HepG2 (cell line): ENCODE results near the gene PTPN12. TPM values are rescaled to one million over a fixed set of nuclear protein-coding genes. Genes with fewer than 3 reads are reported as not detected.
"Not testable (repeated sequence)": the region's sequence is repeated elsewhere in the genome, so short reads cannot be mapped to it uniquely, and the experiment has no call there.

Experiments
- ATAC-seq: fragments of 200-7000 bp; cut with Tn5 transposase; 3 replicates; pipeline ENCODE4 v1.9.1; 2020; ENCODE audit warnings: mild to moderate bottlenecking, moderate library complexity
- BruUV-seq: library from RNA; stranded (reverse); fragments of 400-500 nt; replicated peaks from 2 replicates; lab custom pipeline; 2021; lab: Mats Ljungman, UMichigan
- CTCF ChIA-PET: fragments of 300-600 bp; formaldehyde crosslinking; extraction: SDS; loops from one replicate; lab custom pipeline; 2021; ENCODE audit warnings: low total read pairs, inconsistent platforms, low intra/inter-chr PET ratio; lab: Yijun Ruan, JAX
- POLR2A ChIA-PET: fragments of 350-600 bp; sonication (Branson Sonifier 250); formaldehyde crosslinking; loops from one replicate; lab custom pipeline; 2020; ENCODE audit warnings: antibody characterized with exemption, inconsistent platforms; lab: Yijun Ruan, JAX
- DNase-seq: peaks from one replicate; pipeline ENCODE4 v3.0.0-alpha.2; 2015; ENCODE audit warnings: low spot score
- FAIRE-seq: peaks from 3 replicates; lab custom pipeline; 2011; peaks lifted over from hg19 to GRCh38; lab: Jason Lieb, UNC
- H2AFZ ChIP-seq: one replicate; pipeline ENCODE4 v1.6.1; 2011; ENCODE audit warnings: low read length, inconsistent platforms
- H3K27ac ChIP-seq: fragments of 300-600 bp; 3 replicates; pipeline ENCODE4 v1.8.0; 2011; ENCODE audit warnings: mixed run types, mild to moderate bottlenecking, mixed read lengths, low read length, inconsistent platforms; ENCODE audit not compliant: insufficient read depth; ENCODE audit errors: extremely low read length
- H3K27me3 ChIP-seq, 2 experiments: fragments of 200-600 bp in 1 of 2; 2 replicates in 1 of 2; 3 replicates in 1 of 2; pipeline versions ENCODE4 v1.6.0 to v1.8.0; 2011; ENCODE audit warnings: low read length in 2 of 2, mild to moderate bottlenecking in 2 of 2, moderate library complexity in 2 of 2, inconsistent platforms in 1 of 2; ENCODE audit not compliant: insufficient read depth in 2 of 2, control insufficient read depth in 1 of 2
- H3K36me3 ChIP-seq, 2 experiments: fragments of 200-600 bp in 1 of 2; replicated peaks in 1 of 2; 2 replicates in 1 of 2; 3 replicates in 1 of 2; pipeline versions ENCODE4 v1.5.1 to v1.8.0; 2011; ENCODE audit warnings: low read length in 2 of 2, inconsistent platforms in 1 of 2; ENCODE audit not compliant: insufficient read depth in 2 of 2, control insufficient read depth in 1 of 2
- H3K4me1 ChIP-seq: 2 replicates; pipeline ENCODE4 v1.5.1; 2012; ENCODE audit warnings: low read length, inconsistent platforms; ENCODE audit not compliant: insufficient read depth
- H3K4me2 ChIP-seq: 2 replicates; pipeline ENCODE4 v1.6.0; 2011; ENCODE audit warnings: low read depth, low read length, inconsistent platforms
- H3K4me3 ChIP-seq, 3 experiments: fragments of 200-600 bp in 1 of 3; sonication (generic), shearing (Covaris generic) in 1 of 3; replicated peaks in 1 of 3; 2 replicates each; pipeline ENCODE4 v1.5.1; 2011 to 2016; ENCODE audit warnings: low read length in 3 of 3, inconsistent platforms in 2 of 3, low read depth in 2 of 3, mild to moderate bottlenecking in 2 of 3, control low read depth in 1 of 3, mixed read lengths in 1 of 3; ENCODE audit not compliant: insufficient read depth in 1 of 3
- H3K79me2 ChIP-seq: one replicate; pipeline ENCODE4 v1.6.1; 2011; ENCODE audit warnings: low read length, inconsistent platforms; ENCODE audit not compliant: insufficient read depth
- H3K9ac ChIP-seq: 2 replicates; pipeline ENCODE4 v1.6.0; 2011; ENCODE audit warnings: mild to moderate bottlenecking, low read depth, low read length, inconsistent platforms; ENCODE audit not compliant: insufficient read depth
- H3K9me3 ChIP-seq: 2 replicates; pipeline ENCODE4 v1.5.1; 2012; ENCODE audit warnings: mild to moderate bottlenecking, low read length
- H4K20me1 ChIP-seq: 2 replicates; pipeline ENCODE4 v1.6.0; 2011; ENCODE audit warnings: inconsistent platforms, mild to moderate bottlenecking, low read length, moderate library complexity; ENCODE audit not compliant: insufficient read depth
- ETV6 ChIP-seq: sonication (generic); formaldehyde crosslinking; conservative IDR thresholded peaks from 2 replicates; pipeline ENCODE4 v1.4.0; 2020; ENCODE audit warnings: missing genetic modification reagents
- EZH2 ChIP-seq: conservative IDR thresholded peaks from 2 replicates; pipeline ENCODE4 v1.6.1; 2012; ENCODE audit warnings: mild to moderate bottlenecking, low read depth, low read length, moderate library complexity
- FOXP1 ChIP-seq, 2 experiments: fragments of 450-650 bp in 1 of 2; IDR thresholded peaks; 2 replicates each; pipeline ENCODE4 v1.6.1; 2017 to 2018; ENCODE audit warnings: antibody characterized with exemption in 1 of 2
- MIER3 ChIP-seq: IDR thresholded peaks from 2 replicates; pipeline ENCODE4 v1.6.1; 2016; ENCODE audit warnings: missing compliant biosample characterization, borderline replicate concordance
- TRIM24 ChIP-seq: sonication (generic); formaldehyde crosslinking; IDR thresholded peaks from 2 replicates; pipeline ENCODE4 v1.8.0; 2022; ENCODE audit warnings: mild to moderate bottlenecking, missing genetic modification reagents
- ZNF180 ChIP-seq: sonication (generic); formaldehyde crosslinking; IDR thresholded peaks from 2 replicates; pipeline ENCODE4 v1.4.0; 2020; ENCODE audit warnings: low read depth, missing genetic modification reagents, borderline replicate concordance
- ZNF230 ChIP-seq: sonication (generic); formaldehyde crosslinking; IDR thresholded peaks from 2 replicates; pipeline ENCODE4 v1.4.0; 2020; ENCODE audit warnings: mild to moderate bottlenecking, missing genetic modification reagents
- ZNF317 ChIP-seq: sonication (generic); formaldehyde crosslinking; IDR thresholded peaks from 2 replicates; pipeline ENCODE4 v1.5.0; 2020; ENCODE audit warnings: mild to moderate bottlenecking, missing genetic modification reagents
- ZNF382 ChIP-seq: sonication (generic); formaldehyde crosslinking; IDR thresholded peaks from 2 replicates; pipeline ENCODE4 v1.5.0; 2020; ENCODE audit warnings: missing genetic modification reagents, mild to moderate bottlenecking, borderline replicate concordance
- ZNF446 ChIP-seq: sonication (generic); formaldehyde crosslinking; IDR thresholded peaks from 2 replicates; pipeline ENCODE4 v1.5.0; 2020; ENCODE audit warnings: mild to moderate bottlenecking, missing genetic modification reagents
- ZNF556 ChIP-seq: sonication (generic); formaldehyde crosslinking; IDR thresholded peaks from 2 replicates; pipeline ENCODE4 v1.4.0; 2020; ENCODE audit warnings: mild to moderate bottlenecking, missing genetic modification reagents, borderline replicate concordance
- ZNF678 ChIP-seq: sonication (generic); formaldehyde crosslinking; IDR thresholded peaks from 2 replicates; pipeline ENCODE4 v1.4.0; 2020; ENCODE audit warnings: mild to moderate bottlenecking, missing genetic modification reagents
- ZNF766 ChIP-seq: sonication (generic); formaldehyde crosslinking; IDR thresholded peaks from 2 replicates; pipeline ENCODE4 v1.5.0; 2020; ENCODE audit warnings: missing genetic modification reagents, borderline replicate concordance
- WGBS: methylation state at CpG from one replicate; pipeline ENCODE4 v1.1.6; 2017; ENCODE audit warnings: low lambda C conversion rate; 5-methylcytosine and 5-hydroxymethylcytosine counted together
- in situ Hi-C: cut with HindIII; loops from 2 replicates; pipeline ENCODE4 v1.10.0; 2017; ENCODE audit warnings: low pct_unique_long_range_greater_than_20kb; ENCODE audit not compliant: extremely low pct_ligation_motif_present
- intact Hi-C: fragments of 100-400 bp; cut with micrococcal nuclease; formaldehyde crosslinking; loops from one replicate; pipeline ENCODE4 v1.10.0; 2022; ENCODE audit not compliant: unreplicated experiment
- polyA plus RNA-seq, 8 experiments: library from polyadenylated mRNA; depleted of rRNA in 3 of 8; stranded (reverse) in 7 of 8; unstranded in 1 of 8; fragments of >200 nt; fragmentation: Illumina TruSeq in 4 of 8; extraction: Trizol in 4 of 8; gene quantifications; 2 replicates each; pipeline versions ENCODE4 v1.2.1 to v1.2.3, GENCODE V29; 2011 to 2016; ENCODE audit warnings: low read depth in 4 of 8, missing spikeins in 1 of 8, mixed read lengths in 1 of 8; ENCODE audit not compliant: insufficient read depth in 1 of 8
- total RNA-seq, 5 experiments: library from RNA; depleted of rRNA; stranded (reverse); fragments of >200 nt; fragmentation: Illumina TruSeq; extraction: Trizol; gene quantifications; 2 replicates each; pipeline ENCODE4 v1.2.3, GENCODE V29; 2016; ENCODE audit warnings: low read depth in 1 of 5
- TF ChIP-seq, protein P1 (sequence below): sonication (generic); formaldehyde crosslinking; IDR thresholded peaks from 2 replicates; pipeline ENCODE4 v1.5.1; 2020; ENCODE audit warnings: missing genetic modification reagents, mild to moderate bottlenecking, borderline replicate concordance
- TF ChIP-seq, protein P2 (sequence below), 2 experiments: sonication (generic) in 1 of 2; formaldehyde crosslinking in 1 of 2; IDR thresholded peaks; 2 replicates each; pipeline versions ENCODE4 v1.4.0 to v1.6.1; 2018 to 2020; ENCODE audit warnings: missing genetic modification reagents in 2 of 2, borderline replicate concordance in 1 of 2, low read depth in 1 of 2, mild to moderate bottlenecking in 1 of 2, missing biosample characterization in 1 of 2
- TF ChIP-seq, protein P3 (sequence below): sonication (generic); formaldehyde crosslinking; IDR thresholded peaks from 2 replicates; pipeline ENCODE4 v1.4.0; 2020; ENCODE audit warnings: missing genetic modification reagents

The PTPN12 gene
- total and polyA plus RNA-seq, 2 of the 13 experiments (the other 11 are each of a cell fraction or from before 2014, with no cell fraction given): 22.9 to 56.8 TPM

DNA sequence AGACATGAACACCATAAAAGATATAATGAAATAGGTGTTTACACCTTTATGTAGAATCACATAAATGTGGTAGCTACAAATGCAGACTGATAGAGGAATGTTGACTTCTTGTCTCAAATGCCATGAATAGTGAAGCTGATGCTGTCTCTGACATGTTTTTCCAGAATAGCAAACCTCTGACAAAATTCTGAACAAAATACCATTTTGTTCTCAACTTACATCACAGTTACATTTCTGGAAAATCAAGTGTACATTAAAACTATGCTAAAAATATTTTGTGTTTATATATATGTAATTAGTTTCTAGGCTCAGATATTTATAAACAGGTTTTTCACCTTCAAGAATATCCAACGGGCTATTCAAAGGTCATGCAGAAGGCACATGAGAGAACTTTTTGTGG is 16.8 kb upstream of the PTPN12 start:
- in situ Hi-C loops: no loop called here
- FAIRE-seq: no peak
- BruUV-seq: no TSS peak

DNA sequence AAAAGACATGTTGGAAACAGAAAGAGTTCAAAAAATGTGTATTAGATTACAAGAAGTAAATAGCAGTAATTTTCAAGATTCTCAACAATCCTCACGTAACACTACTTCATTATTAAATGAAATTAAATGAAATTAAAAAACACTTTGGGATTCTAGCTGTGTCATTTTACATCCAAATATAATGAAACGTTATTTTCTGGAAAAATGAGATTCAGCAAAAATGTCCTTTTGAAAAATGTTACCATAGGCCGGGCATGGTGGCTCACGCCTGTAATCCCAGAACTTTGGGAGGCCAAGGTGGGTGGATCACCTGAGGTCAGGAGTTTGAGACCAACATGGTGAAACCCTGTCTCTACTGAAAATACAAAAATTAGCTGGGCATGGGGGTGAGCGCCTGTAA is 15.6 kb upstream of the PTPN12 start:
- CTCF ChIA-PET, H3K27ac ChIP-seq, ATAC-seq, POLR2A ChIA-PET, in situ Hi-C loops, H4K20me1 ChIP-seq, H2AFZ ChIP-seq, H3K9me3 ChIP-seq, H3K36me3 ChIP-seq, H3K9ac ChIP-seq, H3K4me2 ChIP-seq, H3K27me3 ChIP-seq, BruUV-seq, H3K79me2 ChIP-seq, H3K4me3 ChIP-seq, FAIRE-seq, DNase-seq, intact Hi-C loops: not testable (repeated sequence)
- H3K4me1 ChIP-seq: peaks cover 12% of the 10 kb centered on the region
- WGBS: 91% methylated on average over 5 of the region's 5 CpGs

More for the DNA sequence above, 16.8 kb upstream of the PTPN12 start:
- TF ChIP-seq TRIM24 (CRISPR knock-in tag): no peak
- TF ChIP-seq ETV6: no peak
- no peak for TF ChIP-seq ZNF766 (CRISPR knock-in tag)
- TF ChIP-seq ZNF180 (CRISPR knock-in tag): no peak
- TF ChIP-seq ZNF678 (CRISPR knock-in tag): no peak
- TF ChIP-seq ZNF382 (CRISPR knock-in tag): no peak
- TF ChIP-seq, protein P1, sequence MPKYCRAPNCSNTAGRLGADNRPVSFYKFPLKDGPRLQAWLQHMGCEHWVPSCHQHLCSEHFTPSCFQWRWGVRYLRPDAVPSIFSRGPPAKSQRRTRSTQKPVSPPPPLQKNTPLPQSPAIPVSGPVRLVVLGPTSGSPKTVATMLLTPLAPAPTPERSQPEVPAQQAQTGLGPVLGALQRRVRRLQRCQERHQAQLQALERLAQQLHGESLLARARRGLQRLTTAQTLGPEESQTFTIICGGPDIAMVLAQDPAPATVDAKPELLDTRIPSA: no peak
- TF ChIP-seq ZNF230 (CRISPR knock-in tag): no peak
- no peak for TF ChIP-seq ZNF446
- TF ChIP-seq MIER3 (CRISPR knock-in tag): no peak
- no peak for TF ChIP-seq ZNF317 (CRISPR knock-in tag)
- TF ChIP-seq, protein P2, sequence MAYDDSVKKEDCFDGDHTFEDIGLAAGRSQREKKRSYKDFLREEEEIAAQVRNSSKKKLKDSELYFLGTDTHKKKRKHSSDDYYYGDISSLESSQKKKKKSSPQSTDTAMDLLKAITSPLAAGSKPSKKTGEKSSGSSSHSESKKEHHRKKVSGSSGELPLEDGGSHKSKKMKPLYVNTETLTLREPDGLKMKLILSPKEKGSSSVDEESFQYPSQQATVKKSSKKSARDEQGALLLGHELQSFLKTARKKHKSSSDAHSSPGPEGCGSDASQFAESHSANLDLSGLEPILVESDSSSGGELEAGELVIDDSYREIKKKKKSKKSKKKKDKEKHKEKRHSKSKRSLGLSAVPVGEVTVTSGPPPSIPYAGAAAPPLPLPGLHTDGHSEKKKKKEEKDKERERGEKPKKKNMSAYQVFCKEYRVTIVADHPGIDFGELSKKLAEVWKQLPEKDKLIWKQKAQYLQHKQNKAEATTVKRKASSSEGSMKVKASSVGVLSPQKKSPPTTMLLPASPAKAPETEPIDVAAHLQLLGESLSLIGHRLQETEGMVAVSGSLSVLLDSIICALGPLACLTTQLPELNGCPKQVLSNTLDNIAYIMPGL (CRISPR knock-in tag; IDR thresholded peaks at IDR 0.05; ENCODE audit: borderline replicate concordance in 1 of 2, low read depth in 1 of 2): no peak
- TF ChIP-seq ZNF556 (CRISPR knock-in tag): no peak
- TF ChIP-seq EZH2: no peak
- TF ChIP-seq FOXP1 (IDR thresholded peaks at IDR 0.05): no peak
- no peak for TF ChIP-seq FOXP1 (CRISPR knock-in tag; IDR thresholded peaks at IDR 0.05)
- TF ChIP-seq, protein P3, sequence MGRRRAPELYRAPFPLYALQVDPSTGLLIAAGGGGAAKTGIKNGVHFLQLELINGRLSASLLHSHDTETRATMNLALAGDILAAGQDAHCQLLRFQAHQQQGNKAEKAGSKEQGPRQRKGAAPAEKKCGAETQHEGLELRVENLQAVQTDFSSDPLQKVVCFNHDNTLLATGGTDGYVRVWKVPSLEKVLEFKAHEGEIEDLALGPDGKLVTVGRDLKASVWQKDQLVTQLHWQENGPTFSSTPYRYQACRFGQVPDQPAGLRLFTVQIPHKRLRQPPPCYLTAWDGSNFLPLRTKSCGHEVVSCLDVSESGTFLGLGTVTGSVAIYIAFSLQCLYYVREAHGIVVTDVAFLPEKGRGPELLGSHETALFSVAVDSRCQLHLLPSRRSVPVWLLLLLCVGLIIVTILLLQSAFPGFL (CRISPR knock-in tag): no peak
- Histone ChIP-seq H3K36me3 (no peaks in the 10 kb centered on the region), H4K20me1 (no peaks in the 10 kb centered on the region), H3K4me3 (no peak overlapping the region), H3K27ac (no peak overlapping the region), H2AFZ (no peak overlapping the region), H3K9me3 (no peaks in the 10 kb centered on the region), H3K79me2 (no peaks in the 10 kb centered on the region), H3K4me2 (no peak overlapping the region), H3K27me3 (no peaks in the 10 kb centered on the region), H3K4me1 (peaks cover 24% of the 10 kb centered on the region), H3K9ac (no peak overlapping the region)
- ChIA-PET CTCF (no interaction called here), POLR2A (no interaction called here)
- WGBS: 100% methylated on average over 1 of the region's 1 CpG
- intact Hi-C loops: no loop called here
- ATAC-seq: no peak
- no peak for DNase-seq
